ENCODE measurements around the gene SDR42E1. TPM values are rescaled to one million over a fixed set of nuclear protein-coding genes. Genes with fewer than 3 reads are reported as not detected.

The SDR42E1 gene, protein sequence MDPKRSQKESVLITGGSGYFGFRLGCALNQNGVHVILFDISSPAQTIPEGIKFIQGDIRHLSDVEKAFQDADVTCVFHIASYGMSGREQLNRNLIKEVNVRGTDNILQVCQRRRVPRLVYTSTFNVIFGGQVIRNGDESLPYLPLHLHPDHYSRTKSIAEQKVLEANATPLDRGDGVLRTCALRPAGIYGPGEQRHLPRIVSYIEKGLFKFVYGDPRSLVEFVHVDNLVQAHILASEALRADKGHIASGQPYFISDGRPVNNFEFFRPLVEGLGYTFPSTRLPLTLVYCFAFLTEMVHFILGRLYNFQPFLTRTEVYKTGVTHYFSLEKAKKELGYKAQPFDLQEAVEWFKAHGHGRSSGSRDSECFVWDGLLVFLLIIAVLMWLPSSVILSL
- total RNA-seq: 8.9 TPM

DNA sequence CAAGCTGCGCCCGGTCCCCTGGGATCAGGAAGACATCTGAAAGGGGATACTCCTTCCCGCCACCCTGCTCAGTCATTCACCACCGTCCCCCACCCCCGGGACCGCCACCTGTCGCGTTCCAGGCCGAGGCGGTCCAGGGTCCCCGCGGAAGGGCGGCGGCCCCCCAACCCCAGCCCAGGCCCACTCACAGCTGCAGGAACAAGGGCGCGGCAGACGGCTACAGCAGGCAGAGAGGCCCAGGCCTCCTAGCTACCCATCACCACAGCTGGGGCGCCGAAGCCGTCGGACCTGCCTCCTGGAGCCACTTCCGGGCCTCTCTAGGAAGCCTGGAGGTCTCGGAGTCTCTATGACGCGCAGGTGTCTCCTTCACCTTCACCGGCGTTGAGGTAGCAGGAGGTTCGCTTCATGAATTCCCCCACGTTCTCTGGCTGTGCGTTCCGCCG, at the start of gene SDR42E1:
Gene SDR42E1, minus strand, starts transcription at position 272 of the 443 bp plus-strand sequence. CDS start 10,612 bp downstream, outside the sequence.

DNA sequence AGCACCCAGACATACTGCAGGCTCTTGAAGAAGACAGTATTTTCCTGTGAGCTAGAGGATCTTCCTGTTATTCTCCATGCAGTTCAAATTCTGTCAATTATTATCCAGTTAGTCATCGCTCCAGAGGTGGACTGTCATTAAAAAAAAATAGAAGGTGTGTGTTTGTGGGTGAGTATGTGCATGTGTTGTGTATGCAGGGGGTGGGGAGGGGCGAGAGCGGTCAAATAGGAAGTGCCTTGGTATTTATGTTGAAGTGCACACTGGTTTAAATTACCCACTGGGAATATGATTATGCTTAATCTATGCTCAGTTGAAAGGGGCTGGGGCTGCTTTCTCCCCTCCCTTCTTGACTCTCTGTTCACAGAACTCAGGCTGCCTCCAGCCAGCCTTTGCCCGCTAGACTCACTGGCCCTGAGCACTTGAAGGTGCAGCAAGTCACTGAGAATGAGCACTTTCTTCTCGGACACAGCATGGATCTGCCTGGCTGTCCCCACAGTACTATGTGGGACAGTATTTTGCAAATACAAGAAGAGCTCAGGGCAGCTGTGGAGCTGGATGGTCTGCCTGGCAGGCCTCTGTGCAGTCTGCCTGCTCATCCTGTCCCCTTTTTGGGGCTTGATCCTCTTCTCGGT, 23.8 kb upstream of the SDR42E1 start, which contains the start of gene HSD17B2:
Gene HSD17B2, plus strand, starts transcription at position 273 of the 632 bp plus-strand sequence. Its CDS starts 172 bp downstream, at position 445.

Other genes starting within 250 kb of the SDR42E1 start
- gene PLCG2, start 232.2 kb downstream of the SDR42E1 start, total RNA-seq: 47.6 TPM
- 43.8 TPM for gene HSD17B2, start 23.8 kb upstream of the SDR42E1 start, total RNA-seq
- 14.0 TPM for gene MPHOSPH6, start 158.8 kb upstream of the SDR42E1 start, total RNA-seq

Data from metanephros (tissue), 1 donor.